ENCODE data around the gene TIGAR.
A peak's percentile ranks its signal among the peaks of the same experiment; 100 is the strongest.

The TIGAR gene

GRCh38 chr12:4277205-4277543 is 43.8 kb upstream of the TIGAR start:
- no peak overlapping the region for H3K23ac ChIP-seq (ENCODE audit: low read length)
- no peak overlapping the region for H2AK5ac ChIP-seq (ENCODE audit: low read length)
- H3K4me1 ChIP-seq (ENCODE audit: control insufficient read depth, low read depth, low read length), result peaks cover 10% of the 10 kb centered on the region
- H3K27ac ChIP-seq (ENCODE audit: low read depth, low read length), result no peak overlapping the region
- no peak overlapping the region for H3K4me3 ChIP-seq (ENCODE audit: low read length)
- no CpG with 5 or more reads among the region's 6 CpGs for WGBS (ENCODE audit: extremely low coverage, insufficient coverage, low lambda C conversion rate)
- H3K4ac ChIP-seq (ENCODE audit: low read depth, low read length), result no peak overlapping the region
- H2BK15ac ChIP-seq (replicated peaks; ENCODE audit: low read depth), result no peak overlapping the region
- no peak overlapping the region for H3K18ac ChIP-seq (ENCODE audit: low read length)
- no peak overlapping the region for H2BK120ac ChIP-seq (ENCODE audit: low read depth, low read length)
- peaks cover 74% of the 10 kb centered on the region for H3K79me2 ChIP-seq (ENCODE audit: control insufficient read depth, insufficient read depth, low read length)
- no peak overlapping the region for H4K8ac ChIP-seq (ENCODE audit: low read depth, low read length)
- no peak for DNase-seq
- no peak overlapping the region for H4K5ac ChIP-seq (ENCODE audit: low read length)
- H3K36me3 ChIP-seq (ENCODE audit: control insufficient read depth, insufficient read depth, low read length), result peaks cover 29% of the 10 kb centered on the region
- peak overlapping the region; percentile 67 for H3K9ac ChIP-seq (ENCODE audit: low read length)
- H3K79me1 ChIP-seq (ENCODE audit: low read length), result peaks cover 23% of the 10 kb centered on the region
- peak overlapping the region; percentile 45 for H3K4me2 ChIP-seq (ENCODE audit: low read length)
- H2BK5ac ChIP-seq (ENCODE audit: low read length), result no peak overlapping the region
- H3K56ac ChIP-seq (ENCODE audit: low read length), result peak overlapping the region; percentile 87
- H3K27me3 ChIP-seq (ENCODE audit: insufficient read depth, low read length, poor library complexity), result no peaks in the 10 kb centered on the region

- no peak overlapping the region for H3K4me3 ChIP-seq (ENCODE audit: low read length)
- H3K9ac ChIP-seq (ENCODE audit: low read length), result peak overlapping the region; percentile 50
- no peaks in the 10 kb centered on the region for H3K27me3 ChIP-seq (ENCODE audit: insufficient read depth, low read length, poor library complexity)
- peak overlapping the region; percentile 10 for H3K4me2 ChIP-seq (ENCODE audit: low read length)
- no peak overlapping the region for H3K56ac ChIP-seq (ENCODE audit: low read length)
- no peak overlapping the region for H4K5ac ChIP-seq (ENCODE audit: low read length)
- no peak for DNase-seq
- H2BK15ac ChIP-seq (replicated peaks; ENCODE audit: low read depth), result no peak overlapping the region
- H4K8ac ChIP-seq (ENCODE audit: low read depth, low read length), result no peak overlapping the region
- no peak overlapping the region for H3K4ac ChIP-seq (ENCODE audit: low read depth, low read length)
- peaks cover 29% of the 10 kb centered on the region for H3K79me1 ChIP-seq (ENCODE audit: low read length)
- no CpG with 5 or more reads among the region's 3 CpGs for WGBS (ENCODE audit: extremely low coverage, insufficient coverage, low lambda C conversion rate)
- peaks cover 36% of the 10 kb centered on the region for H3K36me3 ChIP-seq (ENCODE audit: control insufficient read depth, insufficient read depth, low read length)
- peaks cover 10% of the 10 kb centered on the region for H3K4me1 ChIP-seq (ENCODE audit: control insufficient read depth, low read depth, low read length)
- H3K18ac ChIP-seq (ENCODE audit: low read length), result no peak overlapping the region
- H2BK120ac ChIP-seq (ENCODE audit: low read depth, low read length), result no peak overlapping the region
- H3K23ac ChIP-seq (ENCODE audit: low read length), result peak overlapping the region; percentile 59
- H2AK5ac ChIP-seq (ENCODE audit: low read length), result no peak overlapping the region
- no peak overlapping the region for H2BK5ac ChIP-seq (ENCODE audit: low read length)
- no peak overlapping the region for H3K27ac ChIP-seq (ENCODE audit: low read depth, low read length)
- H3K79me2 ChIP-seq (ENCODE audit: control insufficient read depth, insufficient read depth, low read length), result peaks cover 81% of the 10 kb centered on the region
Observed at GRCh38 chr12:4277857-4278256, 43.2 kb upstream of the TIGAR start.

- H3K79me1 ChIP-seq (ENCODE audit: low read length), result peaks cover 30% of the 10 kb centered on the region
- H3K27ac ChIP-seq (ENCODE audit: low read depth, low read length), result no peak overlapping the region
- peak overlapping the region; percentile 17 for H3K9ac ChIP-seq (ENCODE audit: low read length)
- no peak overlapping the region for H3K4me2 ChIP-seq (ENCODE audit: low read length)
- no peak for DNase-seq
- H2AK5ac ChIP-seq (ENCODE audit: low read length), result no peak overlapping the region
- H3K4ac ChIP-seq (ENCODE audit: low read depth, low read length), result no peak overlapping the region
- H3K36me3 ChIP-seq (ENCODE audit: control insufficient read depth, insufficient read depth, low read length), result peaks cover 37% of the 10 kb centered on the region
- peaks cover 10% of the 10 kb centered on the region for H3K4me1 ChIP-seq (ENCODE audit: control insufficient read depth, low read depth, low read length)
- H2BK5ac ChIP-seq (ENCODE audit: low read length), result no peak overlapping the region
- H4K5ac ChIP-seq (ENCODE audit: low read length), result no peak overlapping the region
- peaks cover 84% of the 10 kb centered on the region for H3K79me2 ChIP-seq (ENCODE audit: control insufficient read depth, insufficient read depth, low read length)
- no peak overlapping the region for H4K8ac ChIP-seq (ENCODE audit: low read depth, low read length)
- H3K23ac ChIP-seq (ENCODE audit: low read length), result no peak overlapping the region
- no peaks in the 10 kb centered on the region for H3K27me3 ChIP-seq (ENCODE audit: insufficient read depth, low read length, poor library complexity)
- no peak overlapping the region for H3K18ac ChIP-seq (ENCODE audit: low read length)
- no peak overlapping the region for H3K4me3 ChIP-seq (ENCODE audit: low read length)
- WGBS (ENCODE audit: extremely low coverage, insufficient coverage, low lambda C conversion rate), result no CpG with 5 or more reads among the region's 15 CpGs
- peak overlapping the region; percentile 26 for H3K56ac ChIP-seq (ENCODE audit: low read length)
- H2BK120ac ChIP-seq (ENCODE audit: low read depth, low read length), result no peak overlapping the region
- H2BK15ac ChIP-seq (replicated peaks; ENCODE audit: low read depth), result no peak overlapping the region
Observed at GRCh38 chr12:4278329-4279197, 42.5 kb upstream of the TIGAR start.

GRCh38 chr12:4279198-4279690 is 41.8 kb upstream of the TIGAR start:
- peaks cover 85% of the 10 kb centered on the region for H3K79me2 ChIP-seq (ENCODE audit: control insufficient read depth, insufficient read depth, low read length)
- no peak overlapping the region for H3K23ac ChIP-seq (ENCODE audit: low read length)
- H3K56ac ChIP-seq (ENCODE audit: low read length), result no peak overlapping the region
- peaks cover 42% of the 10 kb centered on the region for H3K36me3 ChIP-seq (ENCODE audit: control insufficient read depth, insufficient read depth, low read length)
- no peak overlapping the region for H3K27ac ChIP-seq (ENCODE audit: low read depth, low read length)
- no CpG with 5 or more reads among the region's 10 CpGs for WGBS (ENCODE audit: extremely low coverage, insufficient coverage, low lambda C conversion rate)
- H3K9ac ChIP-seq (ENCODE audit: low read length), result no peak overlapping the region
- H2AK5ac ChIP-seq (ENCODE audit: low read length), result no peak overlapping the region
- H4K5ac ChIP-seq (ENCODE audit: low read length), result no peak overlapping the region
- peaks cover 10% of the 10 kb centered on the region for H3K4me1 ChIP-seq (ENCODE audit: control insufficient read depth, low read depth, low read length)
- H3K4me2 ChIP-seq (ENCODE audit: low read length), result no peak overlapping the region
- no peak overlapping the region for H2BK120ac ChIP-seq (ENCODE audit: low read depth, low read length)
- no peak overlapping the region for H2BK15ac ChIP-seq (replicated peaks; ENCODE audit: low read depth)
- no peak overlapping the region for H3K4me3 ChIP-seq (ENCODE audit: low read length)
- H2BK5ac ChIP-seq (ENCODE audit: low read length), result no peak overlapping the region
- H3K18ac ChIP-seq (ENCODE audit: low read length), result no peak overlapping the region
- H3K27me3 ChIP-seq (ENCODE audit: insufficient read depth, low read length, poor library complexity), result no peaks in the 10 kb centered on the region
- peaks cover 34% of the 10 kb centered on the region for H3K79me1 ChIP-seq (ENCODE audit: low read length)
- H4K8ac ChIP-seq (ENCODE audit: low read depth, low read length), result no peak overlapping the region
- no peak overlapping the region for H3K4ac ChIP-seq (ENCODE audit: low read depth, low read length)
- no peak for DNase-seq

- no peak overlapping the region for H3K18ac ChIP-seq (ENCODE audit: low read length)
- no peak overlapping the region for H4K5ac ChIP-seq (ENCODE audit: low read length)
- no peak for DNase-seq
- H2BK5ac ChIP-seq (ENCODE audit: low read length), result no peak overlapping the region
- H3K27me3 ChIP-seq (ENCODE audit: insufficient read depth, low read length, poor library complexity), result no peaks in the 10 kb centered on the region
- H3K56ac ChIP-seq (ENCODE audit: low read length), result no peak overlapping the region
- H3K4me2 ChIP-seq (ENCODE audit: low read length), result no peak overlapping the region
- H3K27ac ChIP-seq (ENCODE audit: low read depth, low read length), result no peak overlapping the region
- H3K4ac ChIP-seq (ENCODE audit: low read depth, low read length), result no peak overlapping the region
- H3K79me1 ChIP-seq (ENCODE audit: low read length), result peaks cover 39% of the 10 kb centered on the region
- no peak overlapping the region for H4K8ac ChIP-seq (ENCODE audit: low read depth, low read length)
- peaks cover 84% of the 10 kb centered on the region for H3K79me2 ChIP-seq (ENCODE audit: control insufficient read depth, insufficient read depth, low read length)
- no peak overlapping the region for H3K23ac ChIP-seq (ENCODE audit: low read length)
- peaks cover 10% of the 10 kb centered on the region for H3K4me1 ChIP-seq (ENCODE audit: control insufficient read depth, low read depth, low read length)
- peaks cover 48% of the 10 kb centered on the region for H3K36me3 ChIP-seq (ENCODE audit: control insufficient read depth, insufficient read depth, low read length)
- H2BK120ac ChIP-seq (ENCODE audit: low read depth, low read length), result no peak overlapping the region
- no peak overlapping the region for H2BK15ac ChIP-seq (replicated peaks; ENCODE audit: low read depth)
- H3K9ac ChIP-seq (ENCODE audit: low read length), result no peak overlapping the region
- no peak overlapping the region for H2AK5ac ChIP-seq (ENCODE audit: low read length)
- WGBS (ENCODE audit: extremely low coverage, insufficient coverage, low lambda C conversion rate), result no CpG with 5 or more reads among the region's 15 CpGs
- H3K4me3 ChIP-seq (ENCODE audit: low read length), result no peak overlapping the region
Observed at GRCh38 chr12:4280351-4281163, 40.5 kb upstream of the TIGAR start.

All from mesendoderm (in vitro differentiated cells).